Measurements from ENCODE around the gene MYO1B. TPM values are rescaled to one million over a fixed set of nuclear protein-coding genes. Genes with fewer than 3 reads are reported as not detected.

The MYO1B gene
- total RNA-seq (2013; cell fraction: nucleolus; rRNA removed), result 10.2 and 12.8 TPM in 2 replicates
- total RNA-seq (2014; rRNA removed), result 3.0 and 3.2 TPM in 2 replicates
- 3.5 and 4.2 TPM in 2 replicates for total RNA-seq (2014; rRNA removed; fragmentation: Illumina TruSeq; extraction: Trizol)
- 2.2 and 3.6 TPM in 2 replicates for total RNA-seq (2021)
- polyA plus RNA-seq (2011; ENCODE audit: low read depth), result 0.42 TPM
- 0.10 TPM in 2 replicates for polyA plus RNA-seq (2011; rRNA removed)
- 0.04 and 0.10 TPM in 2 replicates for polyA plus RNA-seq (2011; cell fraction: cytosol; rRNA removed)
- 0.10 and 0.13 TPM in 2 replicates for polyA plus RNA-seq (2011; cell fraction: nucleus; rRNA removed)
- 0.42 and 0.69 TPM in 2 replicates for polyA plus RNA-seq (2012)
- polyA plus RNA-seq (2014; fragmentation: Illumina TruSeq; extraction: Trizol), result 2.8 and 4.2 TPM in 2 replicates
- under 1 TPM; 0.40 to 0.57 TPM for polyA plus RNA-seq (2014; fragmentation: Nextera tagmentation; extraction: Ambion mirVana)
- 1.3 and 1.4 TPM in 2 replicates for polyA plus RNA-seq (2014; rRNA removed)
- 1 to 10 TPM; 1.2 to 1.8 TPM for polyA plus RNA-seq (2016; fragmentation: Nextera tagmentation; extraction: Ambion mirVana)
- 0.36 TPM in 1 of 2 replicates, not detected in the other for polyA minus RNA-seq (2011; rRNA and poly(A)+ RNA removed)
- not detected in 2 replicates for polyA minus RNA-seq (2011; cell fraction: cytosol; rRNA and poly(A)+ RNA removed)
- polyA minus RNA-seq (2011; cell fraction: nucleus; rRNA and poly(A)+ RNA removed), result 0.10 and 0.24 TPM in 2 replicates
- percentile 39 among the genes with signal in this experiment for Bru-seq, nascent RNA
- BruChase-seq, experiment 1, labeled RNA remaining after a 6-hour chase, result percentile 32 among the genes with signal in this experiment
- percentile 31 among the genes with signal in this experiment for BruChase-seq, experiment 2, labeled RNA remaining after a 2-hour chase
- long read RNA-seq, experiment 1, result 0 reads
- long read RNA-seq, experiment 2, partial matches to known transcripts, result 0 of 1 reads
- long read RNA-seq, experiment 2, other reads (novel, unspliced or antisense), result 1 of 1 reads

DNA sequence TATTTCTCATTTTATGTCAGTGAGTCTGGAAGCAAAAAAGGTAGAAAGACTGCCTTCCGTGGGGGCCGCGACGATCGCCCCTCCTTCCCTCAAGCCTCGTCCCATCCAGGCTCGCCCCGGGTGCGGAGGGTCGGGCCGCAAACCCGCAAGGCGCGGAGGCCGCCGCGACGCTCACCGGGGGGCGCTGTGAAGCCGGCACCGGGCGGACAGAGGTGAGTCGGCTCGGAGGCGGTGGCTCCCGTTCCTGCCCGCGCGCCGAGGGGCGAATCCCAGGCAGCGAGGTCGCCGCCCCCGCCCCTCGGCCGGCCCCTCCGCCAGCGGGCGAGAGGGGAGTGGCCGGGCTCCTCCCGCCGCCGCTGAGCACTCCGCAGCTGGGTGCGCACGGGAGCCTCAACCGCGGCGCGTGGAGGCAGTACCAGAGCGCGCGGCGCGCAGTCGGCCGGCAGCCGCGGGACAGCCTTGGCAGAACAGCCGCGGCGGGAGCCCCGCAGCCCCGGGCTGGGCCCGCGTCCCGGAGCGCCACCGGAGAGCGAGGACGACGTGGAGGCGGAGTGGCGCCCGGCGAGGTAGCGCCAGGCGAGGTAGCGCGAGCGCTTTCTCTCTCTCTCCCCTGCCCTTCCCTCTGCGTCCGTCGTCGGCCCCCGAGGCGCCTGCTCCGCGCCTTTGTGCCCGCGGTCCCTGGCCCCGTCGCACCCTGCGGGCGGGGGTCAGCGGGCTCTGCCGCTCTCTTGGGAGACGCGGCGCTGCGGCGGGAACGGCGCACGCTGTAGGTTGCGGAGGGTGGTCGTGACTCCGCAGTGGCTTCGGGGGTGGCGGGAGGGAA, at the start of gene MYO1B:
TSS of gene MYO1B (plus strand) at position 359 of the 823 bp plus-strand sequence. CDS start 31,492 bp downstream, outside the sequence.
- intact Hi-C loops (cut with micrococcal nuclease; ENCODE audit: unreplicated experiment), result no loop called here
- no TSS peak for BruUV-seq (replicated peaks)
- Histone ChIP-seq H3K9ac (ENCODE audit: control insufficient read depth, insufficient read depth, low read length) (no peak within 1 kb of the TSS), H3K79me2 (ENCODE audit: control insufficient read depth, insufficient read depth, low read length) (no peaks in the 10 kb centered on the region), H3K9me3 (replicated peaks; ENCODE audit: control insufficient read depth, insufficient read depth, low read length) (no peaks in the 10 kb centered on the region; the same call in 2 of the 3 replicates), H3K36me3 (ENCODE audit: control insufficient read depth in 2 of 2, insufficient read depth in 2 of 2, low read length in 1 of 2) (no peaks in the 10 kb centered on the region), H3K4me2 (ENCODE audit: control insufficient read depth, insufficient read depth) (peak within 1 kb of the TSS; percentile 81), H3K4me1 (ENCODE audit: control insufficient read depth, insufficient read depth, low read length) (no peaks in the 10 kb centered on the region), H3K27ac (ENCODE audit: control insufficient read depth, insufficient read depth) (no peak within 1 kb of the TSS), H4K20me1 (ENCODE audit: control insufficient read depth, insufficient read depth) (no peaks in the 10 kb centered on the region), H3K27me3 (replicated peaks in 1 of 2; ENCODE audit: control insufficient read depth in 2 of 2, insufficient read depth in 2 of 2, low read length in 1 of 2) (peaks cover 7 to 16% of the 10 kb centered on the region in 2 experiments), H2AFZ (ENCODE audit: control insufficient read depth, low read depth, low read length) (no peak within 1 kb of the TSS; the same call in none of the 2 replicates), H3K4me3 (no peak within 1 kb of the TSS; the same call in 1 of the 2 replicates)
- FAIRE-seq, result no peak
- in situ Hi-C loops (cut with MboI), result no loop called here
- ATAC-seq, result peak; percentile 76
- CTCF ChIA-PET, result no interaction called here
- no peak for DNase-seq (ENCODE audit: low read depth, low spot score)
- POLR2A ChIA-PET, result no interaction called here
- RAD21 ChIA-PET (ENCODE audit: unreplicated experiment), result no interaction called here
- WGBS (ENCODE audit: insufficient coverage, insufficient replicate concordance, low lambda C conversion rate, missing lambda C conversion rate), result 6% methylated on average over 70 of the region's 112 CpGs
- SMC1A ChIA-PET (ENCODE audit: uncharacterized antibody, unreplicated experiment), result no interaction called here
- no peak for TF ChIP-seq ZNF384 (IDR thresholded peaks at IDR 0.05; ENCODE audit: borderline replicate concordance, low read depth, low read length)
- TF ChIP-seq RFX5 (IDR thresholded peaks at IDR 0.05; ENCODE audit: low read depth, low read length), result no peak
- no peak for TF ChIP-seq RBBP5 (conservative IDR thresholded peaks at IDR 0.05)
- no peak for TF ChIP-seq MTA2 (IDR thresholded peaks at IDR 0.05; ENCODE audit: low read depth)
- TF ChIP-seq MYC (IDR thresholded peaks at IDR 0.05; ENCODE audit: insufficient read depth, insufficient read length, insufficient replicate concordance, low read length, severe bottlenecking), result no peak
- TF ChIP-seq, protein P1, sequence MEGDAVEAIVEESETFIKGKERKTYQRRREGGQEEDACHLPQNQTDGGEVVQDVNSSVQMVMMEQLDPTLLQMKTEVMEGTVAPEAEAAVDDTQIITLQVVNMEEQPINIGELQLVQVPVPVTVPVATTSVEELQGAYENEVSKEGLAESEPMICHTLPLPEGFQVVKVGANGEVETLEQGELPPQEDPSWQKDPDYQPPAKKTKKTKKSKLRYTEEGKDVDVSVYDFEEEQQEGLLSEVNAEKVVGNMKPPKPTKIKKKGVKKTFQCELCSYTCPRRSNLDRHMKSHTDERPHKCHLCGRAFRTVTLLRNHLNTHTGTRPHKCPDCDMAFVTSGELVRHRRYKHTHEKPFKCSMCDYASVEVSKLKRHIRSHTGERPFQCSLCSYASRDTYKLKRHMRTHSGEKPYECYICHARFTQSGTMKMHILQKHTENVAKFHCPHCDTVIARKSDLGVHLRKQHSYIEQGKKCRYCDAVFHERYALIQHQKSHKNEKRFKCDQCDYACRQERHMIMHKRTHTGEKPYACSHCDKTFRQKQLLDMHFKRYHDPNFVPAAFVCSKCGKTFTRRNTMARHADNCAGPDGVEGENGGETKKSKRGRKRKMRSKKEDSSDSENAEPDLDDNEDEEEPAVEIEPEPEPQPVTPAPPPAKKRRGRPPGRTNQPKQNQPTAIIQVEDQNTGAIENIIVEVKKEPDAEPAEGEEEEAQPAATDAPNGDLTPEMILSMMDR (IDR thresholded peaks at IDR 0.05 in 2 of 3, conservative IDR thresholded peaks at IDR 0.05 in 1 of 3; ENCODE audit: control insufficient read depth in 2 of 3, extremely low read depth in 1 of 3, insufficient read depth in 1 of 3, low read depth in 3 of 3, low read length in 3 of 3), result peak in 2 of 3 experiments; percentile 16 to 17; a peak in 2 of 6 replicates
- TF ChIP-seq EED (IDR thresholded peaks at IDR 0.05; ENCODE audit: low read depth), result 0 out of 2 replicates have a peak, but pooled peaks have one; percentile 12
- TF ChIP-seq HDAC6 (IDR thresholded peaks at IDR 0.05; ENCODE audit: unreplicated experiment), result peak; percentile 85
- no peak for TF ChIP-seq TCF12 (IDR thresholded peaks at IDR 0.05; ENCODE audit: low read depth, low read length)
- TF ChIP-seq IRF4 (IDR thresholded peaks at IDR 0.05; ENCODE audit: low read depth, low read length), result no peak
- TF ChIP-seq NFXL1 (IDR thresholded peaks at IDR 0.05; ENCODE audit: borderline replicate concordance), result no peak
- TF ChIP-seq ZBTB40 (IDR thresholded peaks at IDR 0.05; ENCODE audit: borderline replicate concordance), result no peak
- peak in 1 of 2 experiments; percentile 18; a peak in 1 of 4 replicates for TF ChIP-seq BHLHE40 (IDR thresholded peaks at IDR 0.05; ENCODE audit: borderline replicate concordance in 1 of 2, low read depth in 2 of 2, low read length in 1 of 2)

Measured in GM12878 (cell line).